Natural killer cell (primary cell): ENCODE data around the gene PON2. TPM values are rescaled to one million over a fixed set of nuclear protein-coding genes. Genes with fewer than 3 reads are reported as not detected.

Source experiments
- ATAC-seq, 3 donors: fragments of 150-1000 bp in 2 of 3; fragments of 200-7000 bp in 1 of 3; cut with Tn5 transposase; 1 replicate in 1 of 3; 2 replicates in 2 of 3; pipeline ENCODE4 v1.10.0; 2021; ENCODE audit warnings: mild to moderate bottlenecking in 2 of 3, moderate library complexity in 2 of 3
- DNase-seq, 2 donors: peaks; one replicate each; pipeline versions ENCODE4 v3.0.0 to v3.0.0-alpha.2; 2013 to 2021; ENCODE audit warnings: mixed read lengths in 1 of 2
- H3K27ac ChIP-seq: one replicate; pipeline ENCODE4 v1.5.1; 2013; ENCODE audit warnings: mild to moderate bottlenecking, low read length
- H3K27me3 ChIP-seq: one replicate; pipeline ENCODE4 v1.6.1; 2013; ENCODE audit warnings: low read length; ENCODE audit not compliant: control insufficient read depth, insufficient read depth
- H3K36me3 ChIP-seq: one replicate; pipeline ENCODE4 v1.6.1; 2013; ENCODE audit warnings: low read length; ENCODE audit not compliant: control insufficient read depth, insufficient read depth
- H3K4me1 ChIP-seq: one replicate; pipeline ENCODE4 v1.6.1; 2013; ENCODE audit warnings: low read length; ENCODE audit not compliant: control insufficient read depth, insufficient read depth
- H3K4me3 ChIP-seq: one replicate; pipeline ENCODE4 v1.5.1; 2013; ENCODE audit warnings: low read length
- H3K9me3 ChIP-seq: one replicate; pipeline ENCODE4 v1.6.1; 2013; ENCODE audit warnings: low read length; ENCODE audit not compliant: control insufficient read depth, insufficient read depth
- H3K27ac Mint-ChIP-seq, 2 donors: one replicate each; pipeline ENCODE4 v1.8.0; 2022; ENCODE audit warnings: mild to moderate bottlenecking in 2 of 2, mixed read lengths in 2 of 2, moderate library complexity in 1 of 2
- H3K27me3 Mint-ChIP-seq, 2 donors: one replicate each; pipeline ENCODE4 v1.8.0; 2022; ENCODE audit warnings: low read depth in 2 of 2, mixed read lengths in 2 of 2
- H3K36me3 Mint-ChIP-seq: one replicate; pipeline ENCODE4 v1.8.0; 2022; ENCODE audit warnings: mixed read lengths
- H3K4me1 Mint-ChIP-seq, 2 donors: one replicate each; pipeline ENCODE4 v1.8.0; 2022; ENCODE audit warnings: mixed read lengths in 2 of 2
- H3K4me3 Mint-ChIP-seq: one replicate; pipeline ENCODE4 v1.8.0; 2022; ENCODE audit warnings: mild to moderate bottlenecking, moderate library complexity, mixed read lengths
- H3K9me3 Mint-ChIP-seq, 2 donors: one replicate each; pipeline ENCODE4 v1.8.0; 2022; ENCODE audit warnings: mixed read lengths in 2 of 2
- WGBS: methylation state at CpG from one replicate; pipeline ENCODE4 v1.1.7; 2013; ENCODE audit warnings: missing lambda C conversion rate; ENCODE audit not compliant: insufficient coverage; 5-methylcytosine and 5-hydroxymethylcytosine counted together
- intact Hi-C: fragments of 100-400 bp; cut with micrococcal nuclease; formaldehyde crosslinking; loops from one replicate; pipeline ENCODE4 v1.14.2; 2022
- total RNA-seq, 4 donors: library from RNA; stranded (reverse); fragments of 120-200 nt in 1 of 4; gene quantifications; one replicate each; pipeline versions ENCODE4 v1.2.3 to v1.2.4, GENCODE V29; 2013 to 2022
- TF ChIP-seq, protein P1 (sequence below): fragments of 200-600 bp; IDR thresholded peaks from one replicate; pipeline ENCODE4 v1.8.0; 2022; ENCODE audit warnings: antibody characterized with exemption

PON2 gene
- total RNA-seq, 3 donors from 2014 or later (not counting 1 experiment from before 2014, with no cell fraction given): 26.6 to 35.7 (median 35.6) TPM

DNA sequence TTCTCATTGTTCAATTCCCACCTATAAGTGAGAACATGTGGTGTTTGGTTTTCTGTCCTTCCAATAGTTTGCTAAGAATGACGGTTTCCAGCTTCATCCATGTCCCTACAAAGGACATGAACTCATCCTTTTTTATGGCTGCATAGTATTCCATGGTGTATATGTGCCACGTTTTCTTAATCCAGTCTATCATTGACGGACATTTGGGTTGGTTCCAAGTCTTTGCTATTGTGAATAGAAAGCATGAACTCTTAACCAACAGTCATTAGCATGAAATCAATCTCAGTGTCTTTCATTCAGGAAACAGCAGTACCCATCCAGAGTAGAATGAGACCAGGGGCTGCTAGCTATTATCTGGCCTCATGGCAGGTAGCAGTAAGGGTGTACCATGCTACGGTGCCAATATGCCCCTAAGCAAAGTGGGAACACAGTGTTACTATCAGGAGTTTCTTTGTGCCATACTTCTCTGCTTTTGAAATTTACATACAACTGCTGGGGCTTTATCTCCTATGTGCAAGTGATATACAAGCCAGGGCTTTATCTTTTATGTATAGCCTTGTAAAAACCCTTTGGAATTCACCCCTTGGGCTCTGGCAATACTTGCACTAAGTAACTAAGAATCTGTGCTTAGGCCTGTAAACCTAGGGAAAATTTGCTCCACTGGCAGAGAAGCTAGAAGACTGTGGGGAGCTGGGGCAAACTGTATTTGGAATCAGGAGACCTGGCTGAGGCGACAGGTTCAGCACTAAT is 5.4 kb downstream of the PON2 start:
- Histone ChIP-seq H3K27ac (no peak overlapping the region), H3K27me3 (no peaks in the 10 kb centered on the region), H3K9me3 (no peaks in the 10 kb centered on the region), H3K4me1 (peaks cover 4% of the 10 kb centered on the region), H3K4me3 (no peak overlapping the region), H3K36me3 (no peaks in the 10 kb centered on the region)
- Mint-ChIP-seq H3K36me3 (no peaks in the 10 kb centered on the region), H3K4me1 (peaks cover 17 to 21% of the 10 kb centered on the region in 2 donors), H3K4me3 (no peak overlapping the region), H3K27ac (no peak overlapping the region), H3K9me3 (no peaks in the 10 kb centered on the region), H3K27me3 (no peaks in the 10 kb centered on the region)
- TF ChIP-seq, protein P1, sequence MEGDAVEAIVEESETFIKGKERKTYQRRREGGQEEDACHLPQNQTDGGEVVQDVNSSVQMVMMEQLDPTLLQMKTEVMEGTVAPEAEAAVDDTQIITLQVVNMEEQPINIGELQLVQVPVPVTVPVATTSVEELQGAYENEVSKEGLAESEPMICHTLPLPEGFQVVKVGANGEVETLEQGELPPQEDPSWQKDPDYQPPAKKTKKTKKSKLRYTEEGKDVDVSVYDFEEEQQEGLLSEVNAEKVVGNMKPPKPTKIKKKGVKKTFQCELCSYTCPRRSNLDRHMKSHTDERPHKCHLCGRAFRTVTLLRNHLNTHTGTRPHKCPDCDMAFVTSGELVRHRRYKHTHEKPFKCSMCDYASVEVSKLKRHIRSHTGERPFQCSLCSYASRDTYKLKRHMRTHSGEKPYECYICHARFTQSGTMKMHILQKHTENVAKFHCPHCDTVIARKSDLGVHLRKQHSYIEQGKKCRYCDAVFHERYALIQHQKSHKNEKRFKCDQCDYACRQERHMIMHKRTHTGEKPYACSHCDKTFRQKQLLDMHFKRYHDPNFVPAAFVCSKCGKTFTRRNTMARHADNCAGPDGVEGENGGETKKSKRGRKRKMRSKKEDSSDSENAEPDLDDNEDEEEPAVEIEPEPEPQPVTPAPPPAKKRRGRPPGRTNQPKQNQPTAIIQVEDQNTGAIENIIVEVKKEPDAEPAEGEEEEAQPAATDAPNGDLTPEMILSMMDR: no peak
- ATAC-seq: no peak
- DNase-seq: no peak
- 98% methylated on average over 2 of the region's 5 CpGs for WGBS
- intact Hi-C loops: no loop called here

DNA sequence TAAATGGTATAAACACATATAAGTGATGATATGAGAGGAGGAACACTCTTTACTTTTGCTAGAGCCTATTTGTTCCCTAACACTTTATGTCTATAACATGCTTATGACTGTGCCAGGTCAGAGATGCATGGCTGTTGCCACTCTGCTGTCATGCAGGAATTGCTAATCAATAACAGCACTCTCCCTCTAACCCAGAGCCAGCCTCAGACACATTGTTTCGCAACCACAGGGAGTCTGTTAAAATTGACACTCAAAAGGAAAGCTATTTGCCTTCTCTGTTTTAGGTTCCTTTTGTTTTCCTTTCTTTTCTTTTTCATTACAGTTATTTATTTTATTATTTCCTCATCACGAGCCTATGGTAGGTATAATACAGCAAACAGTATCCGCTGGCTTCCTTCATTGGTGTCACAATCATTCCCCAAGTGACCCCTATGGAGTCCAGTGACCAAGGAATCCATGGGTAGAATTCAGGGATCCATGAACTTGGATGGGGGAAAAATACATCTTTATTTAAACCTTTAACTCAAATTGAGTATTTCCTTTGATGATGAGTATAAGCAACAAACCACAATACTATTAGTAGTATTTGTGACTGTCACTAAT is 6.8 kb downstream of the PON2 start:
- no peak overlapping the region for H3K4me3 Mint-ChIP-seq
- H3K36me3 ChIP-seq: no peaks in the 10 kb centered on the region
- H3K27ac Mint-ChIP-seq: no peak overlapping the region
- intact Hi-C loops: no loop called here
- H3K4me3 ChIP-seq: no peak overlapping the region
- no peak overlapping the region for H3K27ac ChIP-seq
- H3K27me3 Mint-ChIP-seq: no peaks in the 10 kb centered on the region
- no peaks in the 10 kb centered on the region for H3K36me3 Mint-ChIP-seq
- no peak for ATAC-seq
- WGBS: 81% methylated on average over 3 of the region's 3 CpGs
- no peaks in the 10 kb centered on the region for H3K27me3 ChIP-seq
- TF ChIP-seq, protein P1: no peak
- peaks cover 16% of the 10 kb centered on the region in 2 donors for H3K4me1 Mint-ChIP-seq
- H3K9me3 Mint-ChIP-seq: no peaks in the 10 kb centered on the region
- H3K4me1 ChIP-seq: no peaks in the 10 kb centered on the region
- no peak for DNase-seq
- H3K9me3 ChIP-seq: no peaks in the 10 kb centered on the region

DNA sequence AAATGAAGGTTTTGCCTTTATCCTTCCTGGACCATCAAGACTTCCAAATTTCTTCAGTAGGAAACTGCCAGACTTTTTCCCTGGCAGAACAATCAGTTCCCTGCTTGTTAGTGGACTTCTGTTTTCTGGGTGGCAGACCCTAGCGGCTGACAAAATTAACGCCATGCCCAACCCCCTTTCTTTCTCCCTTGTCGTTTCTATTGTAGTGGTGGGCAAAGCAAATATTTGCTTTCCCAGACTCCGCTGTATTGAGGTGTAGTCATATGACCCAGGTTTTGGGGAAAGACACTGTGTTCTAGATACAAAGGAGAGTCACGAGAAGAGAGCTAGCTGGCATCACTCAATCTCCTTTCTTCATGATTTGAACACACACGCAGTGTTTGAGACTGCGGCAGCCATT is 7.7 kb downstream of the PON2 start:
- ATAC-seq: no peak
- H3K4me3 ChIP-seq: no peak overlapping the region
- H3K4me1 Mint-ChIP-seq: peaks cover 11 to 12% of the 10 kb centered on the region in 2 donors
- no peaks in the 10 kb centered on the region for H3K9me3 Mint-ChIP-seq
- H3K27ac Mint-ChIP-seq: no peak overlapping the region
- intact Hi-C loops: no loop called here
- H3K4me1 ChIP-seq: no peaks in the 10 kb centered on the region
- H3K27me3 Mint-ChIP-seq: no peaks in the 10 kb centered on the region
- TF ChIP-seq, protein P1: no peak
- H3K27me3 ChIP-seq: no peaks in the 10 kb centered on the region
- H3K36me3 Mint-ChIP-seq: no peaks in the 10 kb centered on the region
- H3K9me3 ChIP-seq: no peaks in the 10 kb centered on the region
- no peak for DNase-seq
- WGBS: 91% methylated on average over 5 of the region's 7 CpGs
- no peak overlapping the region for H3K27ac ChIP-seq
- H3K4me3 Mint-ChIP-seq: no peak overlapping the region
- no peaks in the 10 kb centered on the region for H3K36me3 ChIP-seq
